ENCODE data around the gene ANTXRL.
"Not testable (repeated sequence)": the region's sequence is repeated elsewhere in the genome, so short reads cannot be mapped to it uniquely, and the experiment has no call there.

ANTXRL gene

DNA sequence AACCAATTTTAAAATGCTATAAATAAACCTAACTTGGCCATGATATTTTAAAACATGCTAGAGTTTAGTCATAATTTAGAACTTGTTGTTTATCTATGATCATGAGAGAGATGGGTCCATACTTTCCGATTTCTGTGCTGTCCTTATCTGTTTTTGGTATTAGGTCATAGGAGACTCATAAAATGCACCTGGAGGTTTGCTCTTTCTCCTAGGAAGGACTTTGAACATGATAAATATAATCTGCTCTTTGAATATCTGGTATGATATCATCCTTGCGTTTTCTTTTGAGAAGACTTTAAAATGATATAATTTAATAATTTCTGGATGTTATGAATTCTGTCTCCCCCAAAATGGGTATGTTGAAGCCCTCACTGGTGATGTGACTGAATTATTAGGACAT is 9.0 kb upstream of the ANTXRL start:
- DNase-seq, result no peak

DNA sequence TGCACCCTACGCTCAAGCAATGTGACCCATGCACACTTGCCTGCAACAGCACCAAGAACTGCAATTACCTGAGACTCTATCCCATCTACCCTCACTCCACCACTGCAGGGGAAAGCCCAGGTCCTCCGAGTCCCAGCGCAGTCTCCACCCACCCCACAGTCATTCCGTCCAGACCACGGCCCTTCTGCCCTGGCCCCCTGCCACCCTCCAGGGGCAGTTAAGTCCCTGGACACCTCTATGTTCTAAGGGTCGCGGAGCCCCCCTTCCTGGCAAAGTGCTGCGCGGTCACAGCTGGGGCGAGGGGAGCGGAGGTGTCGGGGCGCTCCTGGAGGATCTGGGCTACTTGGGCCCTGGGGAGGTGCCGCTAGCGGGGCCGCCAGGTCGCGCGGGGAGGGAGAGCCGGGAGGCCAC is 4.4 kb upstream of the ANTXRL start:
- not testable (repeated sequence) for DNase-seq

DNA sequence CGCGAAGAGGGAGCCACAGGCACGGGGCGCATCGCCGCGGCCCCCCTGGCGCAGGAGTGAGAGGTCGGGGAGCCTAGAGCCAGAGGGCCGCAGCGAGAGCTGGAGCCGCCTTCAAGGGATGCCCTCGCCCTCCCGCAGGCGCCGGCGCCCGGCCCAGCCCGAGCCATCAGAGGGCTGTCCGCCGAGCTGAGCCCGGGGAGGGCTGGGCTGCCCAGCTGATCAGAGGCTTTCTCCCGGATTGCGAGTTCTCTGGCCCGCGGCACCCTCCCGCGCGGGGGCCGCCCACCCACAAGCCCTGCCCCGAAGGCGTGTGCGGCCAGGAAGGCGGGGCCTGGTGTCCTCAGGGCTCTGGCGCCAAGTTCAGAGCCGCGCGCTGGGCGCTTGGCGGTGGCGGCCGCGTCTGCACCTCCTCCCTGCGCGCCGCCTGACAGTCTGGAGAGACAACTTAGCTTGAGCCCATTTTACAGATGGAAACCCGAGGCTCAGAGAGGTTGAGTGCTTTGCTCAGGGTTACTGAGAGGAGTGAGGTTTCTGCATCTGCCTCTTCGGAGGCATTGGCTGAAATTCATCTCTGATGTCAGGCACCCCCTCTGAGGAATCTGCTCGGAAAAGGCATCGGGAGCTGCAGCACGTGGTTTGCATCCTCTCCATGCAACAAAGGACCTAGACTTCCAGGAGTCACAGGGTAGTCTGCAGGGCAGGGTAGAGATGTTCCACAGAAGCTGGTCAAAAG is 3.8 kb upstream of the ANTXRL start:
- peak; percentile 20 to 77 (median 73) for DNase-seq

DNA sequence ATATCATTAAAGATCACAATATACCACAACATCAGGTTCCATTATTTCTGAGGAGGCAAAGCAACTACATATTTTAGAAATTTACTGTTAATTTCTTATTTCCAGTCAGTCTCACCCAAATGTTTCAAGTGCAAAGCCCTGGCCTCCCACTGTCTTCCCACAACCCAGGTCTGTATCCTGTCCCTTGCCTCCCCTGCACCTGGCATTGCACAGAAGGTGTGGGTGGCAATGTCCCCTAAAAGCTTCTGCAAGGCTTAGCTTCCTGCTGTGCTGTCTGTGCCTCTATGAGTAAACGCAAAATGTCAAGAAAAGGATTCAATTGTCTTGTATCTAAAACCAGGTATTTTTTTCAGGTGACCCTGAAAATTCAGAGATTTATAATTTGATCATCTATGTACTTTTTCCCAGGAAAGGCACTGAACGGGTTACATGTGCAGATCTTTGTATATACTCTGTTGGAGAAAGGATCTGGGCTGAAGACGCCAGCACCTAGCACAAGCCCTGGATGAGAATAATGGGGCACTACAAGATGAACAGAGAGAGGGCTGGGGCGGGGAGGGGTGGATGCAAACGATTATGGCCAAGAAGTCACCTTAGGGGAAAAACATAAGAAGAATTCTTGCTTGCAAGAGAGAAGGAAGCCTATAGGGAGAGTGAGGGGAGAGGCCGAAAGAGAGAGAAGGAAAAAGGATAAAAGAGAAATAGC is 3.1 kb upstream of the ANTXRL start:
- peak in 2 of 3 experiments; percentile 8 to 27 for DNase-seq

DNA sequence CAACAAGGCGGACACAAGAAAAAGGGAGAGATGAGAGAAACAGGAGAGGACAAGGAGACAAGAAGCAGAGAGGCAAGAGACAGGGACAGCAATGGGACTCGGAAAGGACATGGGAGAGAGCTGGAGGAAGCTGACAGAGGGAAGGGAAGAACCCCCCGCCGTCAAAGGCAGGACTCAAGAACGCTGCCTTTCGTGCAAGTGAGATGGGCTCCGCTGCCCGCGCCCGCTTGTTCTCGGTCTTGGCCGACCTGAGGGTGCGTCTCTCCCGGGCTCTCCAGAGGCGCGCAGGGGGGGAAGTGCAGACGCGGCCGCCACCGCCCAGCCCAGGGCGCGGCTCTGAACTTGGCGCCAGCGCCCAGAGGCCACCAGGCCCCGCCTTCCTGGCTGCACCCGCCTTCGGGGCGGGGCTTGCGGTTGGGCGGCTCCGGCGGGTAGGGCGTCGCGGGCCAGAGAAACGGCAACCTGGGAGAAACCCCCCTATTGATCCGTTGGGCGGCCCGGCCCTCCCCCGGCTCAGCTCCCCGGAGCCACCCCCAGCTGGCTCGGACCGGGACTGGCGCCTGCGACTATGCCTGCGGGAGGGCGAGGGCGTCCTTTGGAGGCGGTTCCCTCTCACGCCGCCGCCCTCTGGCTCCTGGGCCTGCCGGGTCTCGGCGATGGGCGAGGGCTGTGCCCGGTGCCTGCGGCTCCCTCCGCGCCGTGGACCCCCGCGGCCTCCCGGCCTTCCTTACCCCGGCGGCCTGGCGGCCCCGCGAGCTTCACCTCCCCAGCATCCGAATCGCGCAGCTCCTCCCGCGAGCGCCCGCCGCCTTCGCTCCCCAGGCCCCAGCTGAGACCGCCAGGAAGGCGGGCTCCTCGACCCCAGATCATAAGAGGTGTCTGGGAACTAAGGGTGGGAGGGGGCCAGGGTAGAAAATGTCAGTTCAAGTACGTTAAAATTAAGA is 2.2 kb upstream of the ANTXRL start:
- DNase-seq, result peak; percentile 72 to 89 (median 86)

DNA sequence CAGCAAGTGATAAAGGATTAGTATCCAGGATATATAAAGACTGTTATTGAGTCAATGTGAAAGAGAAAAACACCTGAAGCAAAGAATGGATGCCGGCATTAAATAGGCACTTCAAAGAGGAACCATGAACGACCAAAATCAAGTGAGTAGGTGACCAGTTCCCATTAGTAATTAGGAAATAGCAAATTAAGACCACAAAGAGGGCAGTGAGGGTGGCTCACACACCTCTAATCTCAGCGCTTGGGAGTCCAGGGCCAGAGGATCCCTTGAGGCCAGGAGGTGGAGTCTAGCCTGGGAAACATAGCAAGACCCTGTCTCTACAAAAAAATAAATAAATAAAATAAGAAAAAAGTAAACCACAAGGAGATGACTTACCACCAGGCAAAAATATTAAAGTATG is 1.5 kb upstream of the ANTXRL start:
- DNase-seq, result no peak

DNA sequence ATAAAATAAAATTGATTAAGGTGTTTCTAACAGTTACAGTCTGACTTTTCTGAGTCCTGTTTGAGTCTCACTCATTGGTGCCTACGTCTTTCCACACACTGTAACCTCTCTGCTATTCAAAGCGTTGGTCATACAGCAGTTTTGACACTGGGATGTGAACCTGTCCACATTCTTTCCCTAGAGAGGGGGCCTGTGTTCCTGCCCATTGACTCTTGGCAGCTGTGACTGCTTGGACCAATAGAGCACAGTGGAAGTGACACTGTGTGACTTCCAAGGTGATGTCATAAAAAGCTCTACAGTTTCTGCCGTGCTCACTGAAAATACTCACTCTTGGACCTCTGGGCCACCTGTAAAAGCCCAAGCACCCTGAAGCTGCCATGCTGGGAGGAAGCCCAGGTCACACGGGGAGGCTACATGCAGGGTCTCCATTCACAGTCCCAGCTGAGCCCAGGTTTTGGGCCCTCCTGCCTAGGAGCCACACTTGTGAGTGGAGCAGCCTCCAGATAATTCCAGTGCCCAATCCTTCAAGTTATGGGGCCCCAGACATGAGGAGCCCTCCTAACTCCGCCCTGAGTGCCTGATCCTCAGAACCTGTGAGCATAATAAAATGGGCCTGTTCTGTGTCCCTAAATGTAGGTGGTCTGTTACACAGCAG is 704 bp upstream of the ANTXRL start:
- DNase-seq, result no peak

DNA sequence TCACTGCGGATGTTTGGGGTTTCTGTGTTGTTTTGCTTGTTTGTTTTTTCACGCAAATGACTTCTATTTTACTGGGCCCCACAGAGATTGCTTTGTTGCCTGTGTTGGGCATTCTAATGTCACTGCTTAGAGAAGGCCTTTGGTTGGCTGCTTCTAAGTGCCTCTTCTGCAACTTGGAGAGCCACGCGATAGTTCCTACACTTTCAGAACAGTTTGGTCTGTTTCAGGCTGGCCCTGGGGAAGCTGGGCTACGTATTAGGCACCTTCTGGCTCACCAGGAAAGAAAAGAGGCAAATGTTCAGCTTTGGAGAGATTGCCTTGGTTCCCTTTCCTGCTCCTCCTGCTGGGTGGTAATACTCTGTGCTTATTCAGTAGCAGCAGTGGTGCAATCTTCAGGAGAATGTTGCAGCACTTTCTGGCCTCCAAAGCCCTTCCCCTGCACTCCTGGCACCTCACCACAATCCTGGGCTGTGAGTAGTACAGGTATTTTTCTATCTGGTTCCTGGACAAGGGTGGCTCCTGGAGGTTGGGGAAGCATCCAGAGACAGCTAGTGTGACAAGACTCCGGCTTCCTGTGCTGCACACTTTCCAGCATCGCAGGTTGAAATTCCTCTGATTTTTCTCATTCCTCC is 1.2 kb downstream of the ANTXRL start:
- no peak for DNase-seq

DNA sequence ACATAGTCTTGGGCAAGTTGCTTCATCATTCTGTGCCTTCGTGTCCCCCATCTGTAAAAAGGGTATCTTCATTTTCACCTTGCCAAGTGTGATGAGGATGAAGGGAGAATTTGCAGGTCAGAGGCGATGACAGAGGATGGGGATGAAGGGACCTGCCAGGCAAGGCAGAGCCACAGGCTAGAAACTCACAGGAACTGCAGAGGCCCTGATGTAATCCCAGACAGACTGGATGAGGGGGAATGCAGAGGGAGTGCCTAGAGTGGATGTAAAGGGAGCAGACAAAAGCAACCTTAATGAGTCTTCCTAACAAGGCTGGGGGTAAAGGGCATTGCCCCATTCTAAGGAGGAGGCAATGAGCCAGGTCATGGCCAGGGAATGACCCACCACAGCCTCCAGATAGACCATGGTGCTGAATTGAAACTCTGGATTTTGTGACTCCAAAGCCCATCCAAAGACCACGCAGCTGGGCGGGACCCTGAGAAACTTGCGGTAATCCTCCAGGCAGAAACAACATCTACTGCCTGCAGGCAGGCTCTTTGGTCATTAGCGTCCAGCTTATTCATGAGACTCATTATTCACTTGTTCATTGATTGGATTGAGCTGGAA is 1.9 kb downstream of the ANTXRL start:
- no peak for DNase-seq

DNA sequence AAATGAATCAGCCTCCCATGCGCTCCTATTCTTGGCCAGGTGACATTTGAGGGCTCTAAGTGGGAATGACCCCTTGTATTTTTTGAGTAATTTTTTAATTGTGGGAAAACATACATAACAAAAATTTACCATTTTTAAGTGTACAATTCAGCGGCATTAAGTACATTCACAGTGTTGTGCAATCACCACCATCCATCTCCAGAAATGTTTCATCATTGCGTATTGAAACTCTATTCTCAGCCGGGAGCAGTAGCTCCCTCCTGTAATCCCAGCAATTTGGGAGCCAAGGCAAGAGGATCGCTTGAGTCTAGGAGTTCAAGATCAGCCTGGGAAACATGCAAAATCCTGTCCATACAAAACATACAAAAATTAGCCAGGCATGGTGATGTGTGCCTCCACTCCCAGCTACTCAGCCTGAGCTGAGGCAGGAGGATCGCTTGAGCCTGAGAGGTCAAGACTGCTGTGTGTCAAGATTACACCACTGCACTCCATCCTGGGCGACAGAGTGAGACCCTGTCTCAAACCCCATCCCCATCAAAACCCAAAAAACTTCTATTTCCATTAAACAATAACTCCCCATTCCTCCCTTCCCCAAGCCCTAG is 2.5 kb downstream of the ANTXRL start:
- DNase-seq, result no peak

DNA sequence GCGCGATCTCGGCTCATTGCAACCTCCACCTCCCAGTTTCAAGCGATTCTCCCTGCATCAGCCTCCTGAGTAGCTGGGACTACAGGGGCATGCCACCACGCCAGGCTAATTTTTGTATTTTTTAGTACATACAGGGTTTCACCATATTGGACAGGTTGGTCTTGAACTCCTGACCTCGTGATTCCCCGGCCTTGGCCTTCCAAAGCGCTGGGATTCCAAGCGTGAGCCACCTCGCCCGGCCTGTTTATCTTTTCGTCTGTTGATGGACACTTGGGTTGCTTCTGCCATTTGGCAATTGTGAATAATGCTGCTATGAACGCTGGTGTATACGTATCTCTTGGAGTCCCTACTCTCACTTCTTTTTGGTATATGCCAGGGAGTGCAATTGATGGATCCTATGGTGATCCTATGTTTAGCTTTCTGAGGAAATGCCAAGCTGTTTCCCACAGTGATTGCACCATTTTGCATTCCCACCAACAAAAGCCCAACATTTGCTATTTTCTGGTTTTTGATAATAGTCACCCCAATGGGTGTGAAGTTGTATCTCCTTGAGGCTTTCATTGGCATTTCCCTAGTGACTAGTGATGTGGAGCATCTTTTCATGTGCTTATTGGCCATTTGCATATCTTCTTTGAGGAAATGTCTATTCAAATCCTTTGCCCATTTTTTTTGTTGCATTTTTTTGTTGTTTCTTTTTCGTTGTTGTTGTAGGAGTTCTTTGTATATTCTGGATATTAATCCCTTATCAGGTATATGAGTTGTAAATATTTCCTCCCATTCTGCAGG is 3.5 kb downstream of the ANTXRL start:
- DNase-seq, result no peak

DNA sequence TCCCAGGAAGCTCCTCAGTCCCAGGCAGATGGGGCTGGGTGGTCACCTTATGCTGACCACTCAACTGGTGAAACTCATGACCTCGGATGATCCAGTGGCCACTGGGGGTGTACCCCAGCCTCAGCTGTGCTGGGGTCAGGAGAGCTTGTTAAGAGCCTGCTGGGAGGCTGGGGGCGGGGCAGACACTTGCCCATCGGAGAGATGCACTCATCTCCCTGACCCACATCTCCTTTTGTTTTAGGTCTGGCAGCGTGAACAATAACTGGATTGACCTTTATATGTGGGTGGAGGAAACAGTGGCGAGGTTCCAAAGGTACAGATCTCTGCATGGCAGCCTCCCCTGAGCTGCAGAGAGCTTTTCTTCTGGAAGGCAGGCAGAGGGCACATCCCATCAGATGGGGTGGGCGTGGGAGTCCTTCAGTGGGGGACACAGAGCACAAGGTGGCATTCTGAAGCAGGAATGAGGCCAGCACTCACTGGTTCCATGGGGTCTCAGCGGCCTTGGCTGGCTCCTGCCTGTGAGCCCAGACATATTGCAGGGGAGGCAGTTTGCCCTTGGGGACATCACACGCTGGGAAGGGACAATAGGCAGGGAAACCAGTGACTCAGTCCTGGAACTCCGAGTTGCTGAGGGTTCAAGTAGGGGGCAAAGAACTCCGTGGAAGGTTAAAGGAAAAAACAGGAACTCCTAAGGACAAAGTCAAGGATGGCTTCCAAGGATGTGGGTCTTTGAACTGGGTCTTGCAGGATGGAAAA is 5.2 kb downstream of the ANTXRL start:
- no peak for DNase-seq

DNA sequence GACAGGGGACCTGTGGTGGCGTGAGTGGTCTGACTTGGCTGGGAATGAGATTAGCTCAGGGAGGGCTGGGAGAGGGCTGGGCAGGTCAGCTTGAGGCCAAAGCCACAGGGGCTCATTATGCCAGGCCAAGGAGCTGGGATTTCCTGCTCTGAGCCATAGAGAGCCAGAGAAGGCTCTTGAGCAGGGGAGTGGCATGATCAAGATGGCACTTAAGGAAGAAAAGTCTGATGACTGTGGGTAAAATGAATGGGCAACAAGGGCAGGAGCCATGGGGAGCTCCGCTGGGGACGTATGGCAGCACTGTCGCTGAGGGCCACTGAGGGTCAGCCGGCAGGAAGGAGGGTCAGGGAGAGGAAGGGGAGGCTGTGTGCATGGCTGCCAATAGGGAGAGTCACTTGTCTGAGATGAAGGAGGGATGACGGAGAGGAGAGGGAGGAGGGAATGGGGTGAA is 5.8 kb downstream of the ANTXRL start:
- DNase-seq, result no peak

DNA sequence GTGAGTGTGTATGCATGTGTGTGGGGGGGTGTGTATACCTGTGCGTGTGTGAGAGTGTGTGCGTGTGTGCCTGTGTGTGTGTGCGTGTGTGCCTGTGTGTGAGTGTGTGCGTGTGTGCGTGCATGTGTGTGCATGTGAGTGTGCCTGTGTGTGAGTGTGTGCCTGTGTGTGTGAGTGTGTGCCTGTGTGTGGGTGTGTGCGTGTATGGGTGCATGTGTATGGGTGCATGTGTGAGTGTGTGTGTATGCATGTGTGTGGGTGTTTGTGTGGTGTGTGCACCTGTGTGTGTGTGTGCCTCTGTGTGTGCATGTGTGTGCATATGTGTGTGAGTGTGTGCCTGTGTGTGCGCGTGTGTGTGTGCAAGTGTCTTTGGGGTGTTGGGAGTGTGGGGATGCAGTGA is 6.4 kb downstream of the ANTXRL start:
- DNase-seq, result no peak

DNA sequence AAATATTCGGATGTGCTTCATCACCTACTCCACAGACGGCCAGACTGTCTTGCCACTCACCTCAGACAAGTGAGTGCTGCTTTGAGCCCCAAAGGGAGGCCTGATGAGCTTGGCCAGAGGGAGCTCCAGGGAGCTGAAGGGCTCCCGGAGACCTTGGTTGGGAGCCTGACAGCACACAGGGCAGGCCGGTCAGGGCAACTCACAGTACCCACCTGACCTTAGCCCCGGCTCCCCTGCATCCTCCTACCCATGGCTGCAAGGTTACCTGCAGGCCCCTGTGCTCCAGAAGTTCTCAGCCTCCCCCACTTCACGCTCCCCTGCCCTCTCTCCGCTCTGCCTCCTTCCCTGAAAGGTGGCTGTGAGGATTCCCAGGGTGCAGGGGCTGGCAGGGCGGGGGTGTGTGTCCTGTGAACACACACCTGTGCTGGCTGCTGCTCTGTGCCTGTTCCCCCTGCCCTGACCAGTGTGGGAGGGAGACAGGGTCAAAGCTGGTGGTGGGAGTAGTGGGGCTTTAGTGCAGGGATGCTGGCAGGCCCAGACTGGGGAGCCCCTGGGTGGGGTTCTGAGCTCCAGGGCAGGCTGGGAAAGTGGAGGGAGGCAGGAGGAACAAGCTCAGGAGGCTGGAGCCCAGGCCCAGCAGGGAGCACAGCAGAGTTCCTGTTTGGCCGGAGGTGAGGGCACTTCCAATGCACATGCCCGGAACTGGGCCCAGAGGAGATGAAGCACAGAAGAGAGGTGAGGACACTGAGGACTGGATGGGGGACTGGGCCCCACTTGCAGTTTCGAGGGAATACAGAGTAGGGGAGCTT is 7.2 kb downstream of the ANTXRL start:
- DNase-seq, result peak in 1 of 3 experiments; percentile 1

DNA sequence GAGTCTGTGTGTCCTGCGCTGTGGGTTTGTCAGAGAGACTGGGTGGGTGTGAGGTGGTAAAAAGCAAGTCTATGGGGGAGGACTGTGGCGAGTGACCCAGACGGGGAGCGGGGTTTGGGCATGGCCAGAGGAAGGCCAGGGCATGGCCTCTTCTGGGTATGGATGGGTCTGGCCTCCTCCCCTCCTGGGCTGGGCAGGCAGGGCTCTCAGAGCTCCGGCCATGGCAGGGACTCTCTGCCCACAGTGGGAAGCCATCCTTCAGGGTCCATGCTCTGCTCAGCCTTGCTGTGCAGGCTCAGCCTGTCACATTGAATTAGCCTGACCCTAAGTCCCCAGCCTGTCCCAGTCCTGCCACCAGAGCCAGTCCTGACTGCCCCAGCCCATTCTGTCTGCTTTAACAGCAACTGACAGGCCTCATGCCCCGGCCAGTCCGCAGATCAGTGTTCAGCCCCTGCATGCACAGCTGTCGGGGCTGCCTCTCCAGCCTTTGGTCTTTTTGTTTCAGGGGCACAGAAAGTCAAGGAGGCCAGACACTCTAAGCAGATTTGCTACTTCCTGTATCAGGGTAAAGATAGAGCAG is 7.9 kb downstream of the ANTXRL start:
- no peak for DNase-seq

DNA sequence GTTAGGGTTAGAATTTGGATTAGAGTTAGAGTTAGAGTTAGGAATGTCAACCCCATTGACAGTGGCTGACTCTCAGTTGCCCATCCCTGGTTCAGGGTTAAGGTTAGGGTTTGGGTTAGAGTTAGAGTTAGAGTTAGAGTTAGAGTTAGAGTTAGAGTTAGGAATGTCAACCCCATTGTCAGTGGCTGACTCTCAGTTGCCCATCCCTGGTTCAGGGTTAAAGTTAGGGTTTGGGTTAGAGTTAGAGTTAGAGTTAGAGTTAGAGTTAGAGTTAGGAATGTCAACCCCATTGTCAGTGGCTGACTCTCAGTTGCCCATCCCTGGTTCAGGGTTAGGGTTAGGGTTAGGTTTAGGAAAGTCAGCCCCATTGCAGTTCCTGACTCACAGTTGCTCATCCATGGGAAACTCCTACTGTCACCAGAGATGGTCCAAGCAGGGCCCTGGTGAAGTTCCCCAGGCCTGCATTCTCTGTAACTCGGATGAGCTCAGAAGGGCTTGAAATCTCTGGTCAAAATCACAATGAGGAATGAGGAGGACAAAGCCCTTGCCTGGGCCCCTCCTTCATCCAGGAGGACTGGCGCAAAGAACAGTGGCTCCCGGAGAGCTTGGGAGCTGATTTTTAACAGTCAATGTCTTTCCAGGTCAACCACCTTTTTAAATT is 8.7 kb downstream of the ANTXRL start:
- DNase-seq, result not testable (repeated sequence)

DNA sequence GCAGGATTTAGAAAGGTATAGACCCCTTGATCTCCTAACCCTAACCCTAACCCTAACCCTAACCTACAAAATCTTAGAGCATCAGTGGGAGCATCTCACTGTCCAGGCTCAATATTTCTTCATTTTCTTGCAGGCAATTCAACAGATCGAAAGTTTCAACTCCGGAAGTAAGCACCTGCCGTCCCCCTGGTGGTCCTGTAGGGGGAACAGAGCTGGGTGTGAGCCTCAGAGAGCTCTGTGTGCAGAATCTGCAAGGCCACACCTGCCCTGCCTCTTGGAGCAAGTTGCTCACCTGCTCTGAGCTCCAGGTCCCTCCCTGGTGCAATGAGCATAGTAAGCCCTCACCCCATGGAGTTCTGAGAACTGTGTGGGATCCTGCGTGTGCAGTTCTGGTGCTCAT is 9.3 kb downstream of the ANTXRL start:
- not testable (repeated sequence) for DNase-seq
